Endothelial cell (in vitro differentiated cells): Measurements from ENCODE around the gene TRMT5. TPM values are rescaled to one million over a fixed set of nuclear protein-coding genes. Genes with fewer than 3 reads are reported as not detected.

Experiments
- DNase-seq: peaks from one replicate; pipeline ENCODE4 v3.0.0; 2021; ENCODE audit warnings: low spot score
- H3K27ac Mint-ChIP-seq: one replicate; pipeline ENCODE4 v1.8.0; 2021; ENCODE audit warnings: mixed read lengths, inconsistent platforms; ENCODE audit not compliant: unreplicated experiment
- H3K27me3 Mint-ChIP-seq: one replicate; pipeline ENCODE4 v1.8.0; 2021; ENCODE audit warnings: mild to moderate bottlenecking, moderate library complexity, mixed read lengths, inconsistent platforms; ENCODE audit not compliant: unreplicated experiment
- H3K36me3 Mint-ChIP-seq: one replicate; pipeline ENCODE4 v1.8.0; 2021; ENCODE audit warnings: mild to moderate bottlenecking, low read depth, mixed read lengths, inconsistent platforms; ENCODE audit not compliant: unreplicated experiment
- H3K4me1 Mint-ChIP-seq: one replicate; pipeline ENCODE4 v1.8.0; 2021; ENCODE audit warnings: mild to moderate bottlenecking, mixed read lengths, inconsistent platforms; ENCODE audit not compliant: unreplicated experiment
- H3K4me3 Mint-ChIP-seq: one replicate; pipeline ENCODE4 v1.8.0; 2021; ENCODE audit warnings: mild to moderate bottlenecking, mixed read lengths, inconsistent platforms; ENCODE audit not compliant: unreplicated experiment
- H3K9me3 Mint-ChIP-seq: one replicate; pipeline ENCODE4 v1.8.0; 2021; ENCODE audit warnings: mixed read lengths, inconsistent platforms; ENCODE audit not compliant: unreplicated experiment
- CTCF ChIP-seq: fragments of 200-600 bp; sonication (generic); IDR thresholded peaks from one replicate; pipeline ENCODE4 v1.5.0; 2021; ENCODE audit warnings: antibody characterized with exemption; ENCODE audit not compliant: unreplicated experiment
- total RNA-seq: library from RNA; stranded (reverse); fragmentation: NEBNext Ultra II Directional; extraction: Animal tissue kit (Norgen Biotek cat#: 25700); gene quantifications from one replicate; pipeline ENCODE4 v1.2.1, GENCODE V29; 2021; ENCODE audit not compliant: unreplicated experiment

Gene TRMT5
- total RNA-seq, 1 donor from 2014 or later: 12.6 TPM

DNA sequence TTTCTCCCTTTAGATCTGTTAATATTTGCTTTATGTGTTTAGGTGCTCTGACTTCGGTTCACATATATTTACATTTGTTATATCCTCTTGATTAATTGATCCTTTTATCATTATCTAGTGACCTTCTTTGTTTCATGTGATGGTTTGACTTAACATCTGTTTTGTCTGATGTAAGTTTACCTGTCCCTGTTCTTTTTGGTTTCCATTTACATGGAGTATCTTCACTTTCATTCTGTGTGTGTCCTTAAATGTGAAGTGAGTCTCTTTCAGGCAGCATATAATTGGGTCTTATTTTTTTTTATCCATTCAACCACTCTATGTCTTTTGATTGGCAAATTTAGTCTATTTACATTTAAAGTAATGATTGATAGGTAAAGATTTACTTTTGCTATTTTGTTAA, 24.2 kb downstream of the TRMT5 start:
- no peak for TF ChIP-seq CTCF
- Mint-ChIP-seq H3K9me3 (peaks cover 10% of the 10 kb centered on the region), H3K4me1 (no peaks in the 10 kb centered on the region), H3K36me3 (peaks cover 27% of the 10 kb centered on the region), H3K4me3 (no peak overlapping the region), H3K27ac (no peak overlapping the region), H3K27me3 (peaks cover 2% of the 10 kb centered on the region)
- DNase-seq: no peak

- H3K4me1 Mint-ChIP-seq: no peaks in the 10 kb centered on the region
- H3K27me3 Mint-ChIP-seq: peaks cover 2% of the 10 kb centered on the region
- H3K36me3 Mint-ChIP-seq: peaks cover 27% of the 10 kb centered on the region
- DNase-seq: no peak
- H3K27ac Mint-ChIP-seq: no peak overlapping the region
- H3K4me3 Mint-ChIP-seq: no peak overlapping the region
- peaks cover 10% of the 10 kb centered on the region for H3K9me3 Mint-ChIP-seq
- TF ChIP-seq CTCF: no peak
These were observed 24.7 kb downstream of the TRMT5 start for GRCh38 chr14:60956202-60956601.

GRCh38 chr14:60951776-60952435, 29.0 kb downstream of the TRMT5 start:
- Mint-ChIP-seq H3K27me3 (no peaks in the 10 kb centered on the region), H3K27ac (no peak overlapping the region), H3K4me1 (no peaks in the 10 kb centered on the region), H3K36me3 (peaks cover 6% of the 10 kb centered on the region), H3K9me3 (peaks cover under 1% of the 10 kb centered on the region), H3K4me3 (no peak overlapping the region)
- DNase-seq: no peak
- TF ChIP-seq CTCF: no peak

- no peak for TF ChIP-seq CTCF
- H3K9me3 Mint-ChIP-seq: no peaks in the 10 kb centered on the region
- no peak for DNase-seq
- no peak overlapping the region for H3K4me3 Mint-ChIP-seq
- H3K27ac Mint-ChIP-seq: no peak overlapping the region
- H3K36me3 Mint-ChIP-seq: no peaks in the 10 kb centered on the region
- no peaks in the 10 kb centered on the region for H3K27me3 Mint-ChIP-seq
- peaks cover 6% of the 10 kb centered on the region for H3K4me1 Mint-ChIP-seq
These were observed 34.1 kb downstream of the TRMT5 start for GRCh38 chr14:60946773-60947172.

DNA sequence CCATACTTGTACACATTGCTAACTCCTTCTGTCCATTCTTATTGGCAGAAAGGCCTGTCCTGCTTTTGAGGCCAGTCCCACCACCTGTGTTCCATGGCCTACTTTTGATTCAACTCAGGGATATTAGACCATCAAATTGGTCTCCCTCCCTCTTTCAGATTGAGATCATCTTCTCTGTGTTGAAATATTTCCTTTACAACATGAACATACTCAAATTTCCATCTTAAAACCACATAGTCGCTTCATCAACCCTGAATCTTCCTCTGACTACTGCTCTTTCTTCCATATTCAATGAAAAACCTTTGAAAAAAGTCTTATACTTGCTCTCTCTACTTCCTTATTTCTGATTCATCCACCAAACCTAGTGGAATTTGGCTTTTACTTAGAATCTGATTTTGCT, 34.9 kb downstream of the TRMT5 start:
- no peak overlapping the region for H3K4me3 Mint-ChIP-seq
- no peaks in the 10 kb centered on the region for H3K36me3 Mint-ChIP-seq
- no peak for TF ChIP-seq CTCF
- DNase-seq: no peak
- H3K9me3 Mint-ChIP-seq: no peaks in the 10 kb centered on the region
- peaks cover 6% of the 10 kb centered on the region for H3K4me1 Mint-ChIP-seq
- no peaks in the 10 kb centered on the region for H3K27me3 Mint-ChIP-seq
- H3K27ac Mint-ChIP-seq: no peak overlapping the region
